ENCODE data around the gene DCHS2.

DNA sequence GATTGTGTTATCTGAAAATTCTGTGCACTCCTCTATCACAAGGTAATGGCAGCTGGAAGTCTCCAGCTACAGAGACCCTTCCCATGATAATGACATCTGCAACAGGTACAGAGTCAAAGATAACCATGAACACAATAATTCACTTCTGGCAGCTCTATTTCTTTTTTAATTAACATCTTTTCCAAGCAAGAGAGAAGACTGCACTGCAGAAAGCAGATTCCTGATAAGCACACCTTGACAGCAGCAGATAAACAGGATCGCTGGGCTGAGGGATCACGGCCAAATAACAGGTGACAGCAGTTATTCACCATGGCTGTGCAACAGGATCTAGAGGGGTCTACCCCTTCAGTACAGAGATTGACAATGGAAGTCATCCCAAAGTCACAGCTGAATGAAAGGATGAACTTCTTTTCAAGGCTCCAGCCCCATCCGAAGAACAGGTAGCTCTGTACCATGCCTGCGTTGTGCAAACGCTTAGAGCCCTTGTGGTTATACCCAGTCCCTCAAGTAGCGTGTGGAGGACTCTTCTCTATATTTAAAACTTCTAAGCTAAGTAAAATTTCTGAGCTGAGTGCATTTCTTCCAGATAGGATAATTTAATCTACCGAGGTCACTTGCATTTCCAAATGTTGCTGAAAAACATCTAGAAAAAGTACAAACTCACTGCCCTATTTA, 66.7 kb downstream of the DCHS2 start:
- TF ChIP-seq, protein P1, sequence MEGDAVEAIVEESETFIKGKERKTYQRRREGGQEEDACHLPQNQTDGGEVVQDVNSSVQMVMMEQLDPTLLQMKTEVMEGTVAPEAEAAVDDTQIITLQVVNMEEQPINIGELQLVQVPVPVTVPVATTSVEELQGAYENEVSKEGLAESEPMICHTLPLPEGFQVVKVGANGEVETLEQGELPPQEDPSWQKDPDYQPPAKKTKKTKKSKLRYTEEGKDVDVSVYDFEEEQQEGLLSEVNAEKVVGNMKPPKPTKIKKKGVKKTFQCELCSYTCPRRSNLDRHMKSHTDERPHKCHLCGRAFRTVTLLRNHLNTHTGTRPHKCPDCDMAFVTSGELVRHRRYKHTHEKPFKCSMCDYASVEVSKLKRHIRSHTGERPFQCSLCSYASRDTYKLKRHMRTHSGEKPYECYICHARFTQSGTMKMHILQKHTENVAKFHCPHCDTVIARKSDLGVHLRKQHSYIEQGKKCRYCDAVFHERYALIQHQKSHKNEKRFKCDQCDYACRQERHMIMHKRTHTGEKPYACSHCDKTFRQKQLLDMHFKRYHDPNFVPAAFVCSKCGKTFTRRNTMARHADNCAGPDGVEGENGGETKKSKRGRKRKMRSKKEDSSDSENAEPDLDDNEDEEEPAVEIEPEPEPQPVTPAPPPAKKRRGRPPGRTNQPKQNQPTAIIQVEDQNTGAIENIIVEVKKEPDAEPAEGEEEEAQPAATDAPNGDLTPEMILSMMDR (IDR thresholded peaks at IDR 0.05) = no peak
- no peak for TF ChIP-seq POLR2A (IDR thresholded peaks at IDR 0.05)
- TF ChIP-seq POLR2AphosphoS5 (IDR thresholded peaks at IDR 0.05) = no peak
